BLaER1 treated with 17β-estradiol and CSF1 and Interleukin-3, amounts not matched to agents 10 nM and 100 nM (cell line): ENCODE data around the gene ADGRB2.
A peak's percentile ranks its signal among the peaks of the same experiment; 100 is the strongest.

Source experiments
- H3K27ac ChIP-seq, 11 experiments: shearing (Covaris generic); formaldehyde crosslinking; 2 replicates each; pipeline ENCODE4 v1.8.1; 2022
- H3K27me3 ChIP-seq, 11 experiments: shearing (Covaris generic); formaldehyde crosslinking; 2 replicates each; pipeline ENCODE4 v1.8.1; 2022
- H3K36me3 ChIP-seq, 11 experiments: shearing (Covaris generic); formaldehyde crosslinking; 2 replicates each; pipeline ENCODE4 v1.8.1; 2022
- H3K4me1 ChIP-seq, 10 experiments: shearing (Covaris generic); formaldehyde crosslinking; 2 replicates each; pipeline ENCODE4 v1.8.1; 2022
- H3K4me2 ChIP-seq, 11 experiments: shearing (Covaris generic); formaldehyde crosslinking; 2 replicates each; pipeline ENCODE4 v1.8.1; 2022
- H3K4me3 ChIP-seq, 10 experiments: shearing (Covaris generic); formaldehyde crosslinking; 2 replicates each; pipeline ENCODE4 v1.8.1; 2022
- H3K9ac ChIP-seq, 11 experiments: shearing (Covaris generic); formaldehyde crosslinking; 2 replicates each; pipeline ENCODE4 v1.8.1; 2022
- H3K9me3 ChIP-seq, 11 experiments: shearing (Covaris generic); formaldehyde crosslinking; replicated peaks in 1 of 11; 2 replicates each; pipeline ENCODE4 v1.8.1; 2022
- H4K20me1 ChIP-seq, 11 experiments: shearing (Covaris generic); formaldehyde crosslinking; 2 replicates each; pipeline ENCODE4 v1.8.1; 2022
- Cebpa-rat ChIP-seq, 11 experiments: shearing (Covaris generic); IDR thresholded peaks; 2 replicates each; pipeline ENCODE4 v1.8.1; 2022

The ADGRB2 gene

GRCh38 chr1:31803610-31804009 lies 39.5 kb upstream of the ADGRB2 start:
- no peak overlapping the region for H3K4me3 ChIP-seq
- no peaks in the 10 kb centered on the region for H3K36me3 ChIP-seq
- 0 out of 22 replicates have a peak, but pooled peaks cover 0 to 6% (median 0%) of the 10 kb centered on the region in 11 experiments for H4K20me1 ChIP-seq
- no peak overlapping the region for H3K4me2 ChIP-seq
- no peak overlapping the region for H3K27ac ChIP-seq
- H3K9ac ChIP-seq: no peak overlapping the region
- H3K4me1 ChIP-seq: peaks cover 29 to 45% (median 40%) of the 10 kb centered on the region in 10 experiments
- H3K9me3 ChIP-seq: no peaks in the 10 kb centered on the region
- H3K27me3 ChIP-seq: peaks cover 0 to 9% (median 0%) of the 10 kb centered on the region in 11 experiments; a peak in 2 of 22 replicates
- TF ChIP-seq Cebpa-rat (IDR thresholded peaks at IDR 0.05): no peak

- Histone ChIP-seq H3K4me2 (peak overlapping the region in 7 of 11 experiments; percentile 9 to 90 (median 19); a peak in 11 of 22 replicates), H3K9ac (no peak overlapping the region), H3K27ac (no peak overlapping the region)
Observed at GRCh38 chr1:31802190-31803150, 38.3 kb upstream of the ADGRB2 start.

GRCh38 chr1:31801458-31801857 lies 37.3 kb upstream of the ADGRB2 start:
- H4K20me1 ChIP-seq: peaks cover 0 to 7% (median 0%) of the 10 kb centered on the region in 11 experiments; a peak in 1 of 22 replicates
- H3K9ac ChIP-seq: no peak overlapping the region
- H3K4me1 ChIP-seq: peaks cover 42 to 64% (median 56%) of the 10 kb centered on the region in 10 experiments
- H3K4me2 ChIP-seq: peak overlapping the region; percentile 33 to 90 (median 66); a peak in 15 of 22 replicates
- H3K4me3 ChIP-seq: no peak overlapping the region
- H3K27ac ChIP-seq: no peak overlapping the region
- H3K36me3 ChIP-seq: no peaks in the 10 kb centered on the region
- H3K27me3 ChIP-seq: peaks cover 0 to 9% (median 0%) of the 10 kb centered on the region in 11 experiments; a peak in 2 of 22 replicates
- H3K9me3 ChIP-seq: no peaks in the 10 kb centered on the region
- no peak for TF ChIP-seq Cebpa-rat (IDR thresholded peaks at IDR 0.05)

More at GRCh38 chr1:31802190-31803150, 38.3 kb upstream of the ADGRB2 start:
- no peaks in the 10 kb centered on the region for H3K36me3 ChIP-seq
- H3K4me1 ChIP-seq: peaks cover 39 to 56% (median 51%) of the 10 kb centered on the region in 10 experiments
- H3K9me3 ChIP-seq: no peaks in the 10 kb centered on the region
- H4K20me1 ChIP-seq: peaks cover 0 to 7% (median 0%) of the 10 kb centered on the region in 11 experiments; a peak in 1 of 22 replicates
- no peak overlapping the region for H3K4me3 ChIP-seq
- TF ChIP-seq Cebpa-rat (IDR thresholded peaks at IDR 0.05): no peak
- peaks cover 0 to 9% (median 0%) of the 10 kb centered on the region in 11 experiments; a peak in 2 of 22 replicates for H3K27me3 ChIP-seq

GRCh38 chr1:31800674-31800967 lies 36.5 kb upstream of the ADGRB2 start:
- no peak for TF ChIP-seq Cebpa-rat (IDR thresholded peaks at IDR 0.05)
- Histone ChIP-seq H3K4me1 (peaks cover 46 to 70% (median 59%) of the 10 kb centered on the region in 10 experiments), H3K27ac (no peak overlapping the region), H3K4me2 (peak overlapping the region in 10 of 11 experiments; percentile 57 to 90 (median 67); a peak in 20 of 22 replicates), H3K9me3 (no peaks in the 10 kb centered on the region), H3K36me3 (no peaks in the 10 kb centered on the region), H3K9ac (peak overlapping the region in 1 of 11 experiments; percentile 39; a peak in 1 of 22 replicates), H4K20me1 (peaks cover 0 to 7% (median 0%) of the 10 kb centered on the region in 11 experiments; a peak in 1 of 22 replicates), H3K27me3 (peaks cover 0 to 9% (median 0%) of the 10 kb centered on the region in 11 experiments; a peak in 2 of 22 replicates), H3K4me3 (no peak overlapping the region)

- H3K4me2 ChIP-seq: peak overlapping the region; percentile 58 to 90 (median 68)
- H3K4me1 ChIP-seq: peaks cover 46 to 70% (median 59%) of the 10 kb centered on the region in 10 experiments
- TF ChIP-seq Cebpa-rat (IDR thresholded peaks at IDR 0.05): no peak
- H3K9me3 ChIP-seq: no peaks in the 10 kb centered on the region
- H4K20me1 ChIP-seq: peaks cover 0 to 7% (median 0%) of the 10 kb centered on the region in 11 experiments; a peak in 1 of 22 replicates
- no peak overlapping the region for H3K4me3 ChIP-seq
- peak overlapping the region in 1 of 11 experiments; percentile 39; a peak in 1 of 22 replicates for H3K9ac ChIP-seq
- peaks cover 0 to 9% (median 0%) of the 10 kb centered on the region in 11 experiments; a peak in 2 of 22 replicates for H3K27me3 ChIP-seq
- H3K27ac ChIP-seq: 0 out of 22 replicates have a peak overlapping the region, but pooled peaks of 1 of the 11 experiments have one; percentile 16
- H3K36me3 ChIP-seq: no peaks in the 10 kb centered on the region
Observed at GRCh38 chr1:31799895-31800673, 35.9 kb upstream of the ADGRB2 start.

- peaks cover 0 to 7% (median 0%) of the 10 kb centered on the region in 11 experiments; a peak in 1 of 22 replicates for H4K20me1 ChIP-seq
- H3K9me3 ChIP-seq: no peaks in the 10 kb centered on the region
- no peak overlapping the region for H3K4me3 ChIP-seq
- H3K9ac ChIP-seq: peak overlapping the region in 1 of 11 experiments; percentile 20; a peak in 1 of 22 replicates
- H3K27ac ChIP-seq: peak overlapping the region in 2 of 11 experiments; percentile 16 to 38; a peak in 3 of 22 replicates
- H3K4me1 ChIP-seq: peaks cover 46 to 70% (median 59%) of the 10 kb centered on the region in 10 experiments
- H3K36me3 ChIP-seq: no peaks in the 10 kb centered on the region
- TF ChIP-seq Cebpa-rat (IDR thresholded peaks at IDR 0.05): no peak
- peaks cover 0 to 9% (median 0%) of the 10 kb centered on the region in 11 experiments; a peak in 2 of 22 replicates for H3K27me3 ChIP-seq
- peak overlapping the region; percentile 63 to 90 (median 69) for H3K4me2 ChIP-seq
Observed at GRCh38 chr1:31799196-31799894, 35.2 kb upstream of the ADGRB2 start.

GRCh38 chr1:31798433-31799195 lies 34.5 kb upstream of the ADGRB2 start:
- H3K36me3 ChIP-seq: no peaks in the 10 kb centered on the region
- H3K27me3 ChIP-seq: peaks cover 0 to 9% (median 0%) of the 10 kb centered on the region in 11 experiments; a peak in 2 of 22 replicates
- no peak for TF ChIP-seq Cebpa-rat (IDR thresholded peaks at IDR 0.05)
- no peaks in the 10 kb centered on the region for H3K9me3 ChIP-seq
- peaks cover 48 to 70% (median 59%) of the 10 kb centered on the region in 10 experiments for H3K4me1 ChIP-seq
- H4K20me1 ChIP-seq: peaks cover 0 to 7% (median 0%) of the 10 kb centered on the region in 11 experiments; a peak in 1 of 22 replicates
- peak overlapping the region in 9 of 11 experiments; percentile 5 to 50 (median 16); a peak in 9 of 22 replicates for H3K9ac ChIP-seq
- H3K27ac ChIP-seq: peak overlapping the region in 3 of 11 experiments; percentile 16 to 41 (median 39); a peak in 5 of 22 replicates
- peak overlapping the region; percentile 45 to 90 (median 69) for H3K4me2 ChIP-seq
- H3K4me3 ChIP-seq: peak overlapping the region in 1 of 10 experiments; percentile 20; a peak in 2 of 20 replicates
